ENCODE results near the gene EIF4H.

- TF ChIP-seq EZH2phosphoT487 (IDR thresholded peaks at IDR 0.05; ENCODE audit: insufficient read depth, low read depth), result no peak
- TF ChIP-seq EZH2 (IDR thresholded peaks at IDR 0.05; ENCODE audit: insufficient read depth, poor library complexity, severe bottlenecking), result no peak
These were observed 9.0 kb downstream of the EIF4H start for GRCh38 chr7:74183142-74183541.
